K562 (cell line): ENCODE data around the gene TMEM150A. TPM values are rescaled to one million over a fixed set of nuclear protein-coding genes. Genes with fewer than 3 reads are reported as not detected.

ENCODE experiments used
- ATAC-seq: fragments of 200-7000 bp; cut with Tn5 transposase; 3 replicates; pipeline ENCODE4 v1.9.1; 2020; ENCODE audit warnings: moderate library complexity
- BruUV-seq: library from RNA; stranded (reverse); fragments of 400-500 nt; replicated peaks from 2 replicates; lab custom pipeline; 2021; lab: Mats Ljungman, UMichigan
- CTCF ChIA-PET: fragments of 300-600 bp; formaldehyde crosslinking; extraction: SDS; loops from one replicate; lab custom pipeline; 2021; ENCODE audit warnings: low intra/inter-chr PET ratio; lab: Yijun Ruan, JAX
- POLR2A ChIA-PET: fragments of 300-600, 350-650 bp; sonication (Branson Sonifier 250); formaldehyde crosslinking; extraction: SDS; loops from one replicate; lab custom pipeline; 2021; ENCODE audit warnings: antibody characterized with exemption, inconsistent platforms; lab: Yijun Ruan, JAX
- DNase-seq, 4 experiments: peaks; one replicate each; pipeline versions ENCODE4 v3.0.0 to v3.0.0-alpha.2; 2011 to 2018; ENCODE audit warnings: low spot score in 3 of 4, mixed read lengths in 3 of 4; ENCODE audit errors: extremely low read depth in 1 of 4
- FAIRE-seq: peaks from 2 replicates; lab custom pipeline; 2011; peaks lifted over from hg19 to GRCh38; lab: Jason Lieb, UNC
- H2AFZ ChIP-seq: 2 replicates; pipeline ENCODE4 v1.6.0; 2011; ENCODE audit warnings: low read depth, low read length, control low read depth, inconsistent platforms
- H3K27ac ChIP-seq: fragments of 200-600 bp; 3 replicates; pipeline ENCODE4 v1.8.0; 2011; ENCODE audit warnings: low read depth, mild to moderate bottlenecking, control low read depth, inconsistent platforms, low read length, moderate library complexity, mixed read lengths; ENCODE audit errors: extremely low read depth
- H3K27me3 ChIP-seq, 2 experiments: fragments of 300-600 bp in 1 of 2; 2 replicates in 1 of 2; 3 replicates in 1 of 2; pipeline versions ENCODE4 v1.6.0 to v1.8.0; 2011; ENCODE audit warnings: inconsistent platforms in 2 of 2, low read length in 2 of 2, mild to moderate bottlenecking in 1 of 2, mixed read lengths in 1 of 2, moderate library complexity in 1 of 2; ENCODE audit not compliant: control insufficient read depth in 2 of 2, insufficient read depth in 2 of 2
- H3K36me3 ChIP-seq: fragments of 300-600 bp; 3 replicates; pipeline ENCODE4 v1.8.0; 2011; ENCODE audit warnings: mild to moderate bottlenecking, low read length, inconsistent platforms; ENCODE audit not compliant: control insufficient read depth, insufficient read depth
- H3K4me1 ChIP-seq, 2 experiments: fragments of 200-600 bp in 1 of 2; replicated peaks in 1 of 2; 2 replicates in 1 of 2; 3 replicates in 1 of 2; pipeline versions ENCODE4 v1.5.1 to v1.8.0; 2011; ENCODE audit warnings: inconsistent platforms in 2 of 2, low read length in 2 of 2, mild to moderate bottlenecking in 1 of 2, mixed read lengths in 1 of 2, moderate library complexity in 1 of 2; ENCODE audit not compliant: control insufficient read depth in 2 of 2, insufficient read depth in 2 of 2
- H3K4me2 ChIP-seq: 2 replicates; pipeline ENCODE4 v1.6.1; 2011; ENCODE audit warnings: low read length, control low read depth, inconsistent platforms, mixed read lengths; ENCODE audit not compliant: insufficient read depth
- H3K4me3 ChIP-seq: fragments of 200-600 bp; sonication (generic), shearing (Covaris generic); 2 replicates; pipeline ENCODE4 v1.5.1; 2016; ENCODE audit warnings: control low read depth, inconsistent platforms
- H3K79me2 ChIP-seq: fragments of 200-600 bp; 3 replicates; pipeline ENCODE4 v1.8.0; 2011; ENCODE audit warnings: low read length, inconsistent platforms; ENCODE audit not compliant: control insufficient read depth, insufficient read depth
- H3K9ac ChIP-seq, 2 experiments: 2 replicates each; pipeline versions ENCODE4 v1.6.0 to v1.6.1; 2011; ENCODE audit warnings: low read depth in 2 of 2, low read length in 2 of 2, control low read depth in 1 of 2, inconsistent platforms in 1 of 2, mild to moderate bottlenecking in 1 of 2, mixed read lengths in 1 of 2; ENCODE audit not compliant: insufficient read depth in 1 of 2
- H3K9me1 ChIP-seq: one replicate; pipeline ENCODE4 v1.6.0; 2011; ENCODE audit warnings: inconsistent platforms, mild to moderate bottlenecking, low read length, moderate library complexity; ENCODE audit not compliant: control insufficient read depth, insufficient read depth
- H3K9me3 ChIP-seq: replicated peaks from 2 replicates; pipeline ENCODE4 v1.5.1; 2011; ENCODE audit warnings: low read depth, low read length, inconsistent platforms; ENCODE audit not compliant: control insufficient read depth, insufficient read depth
- H4K20me1 ChIP-seq: replicated peaks from 2 replicates; pipeline ENCODE4 v1.6.1; 2011; ENCODE audit warnings: low read length, inconsistent platforms, mixed read lengths; ENCODE audit not compliant: control insufficient read depth, insufficient read depth
- KDM5B ChIP-seq: fragments of 200-600 bp; sonication (generic); IDR thresholded peaks from 2 replicates; pipeline ENCODE4 v1.6.1; 2012; ENCODE audit warnings: low read depth, mild to moderate bottlenecking, moderate library complexity, low read length, control low read depth, inconsistent platforms; ENCODE audit not compliant: insufficient replicate concordance
- NFIC ChIP-seq: fragments of 450-650 bp; IDR thresholded peaks from 2 replicates; pipeline ENCODE4 v1.6.1; 2017; ENCODE audit warnings: mild to moderate bottlenecking, inconsistent platforms
- POLR2G ChIP-seq: fragments of 200-400 bp; formaldehyde crosslinking; IDR thresholded peaks from 2 replicates; pipeline ENCODE4 v1.6.1; 2017; ENCODE audit warnings: low read depth, mild to moderate bottlenecking, antibody characterized with exemption, low read length, moderate library complexity
- WGBS: fragments of 100-300 bp; shearing (Covaris generic); methylation state at CpG from one replicate; pipeline ENCODE4 v1.1.6; 2016; ENCODE audit warnings: low coverage, mixed read lengths; ENCODE audit not compliant: insufficient coverage; ENCODE audit errors: missing lambda C conversion rate; 5-methylcytosine and 5-hydroxymethylcytosine counted together
- in situ Hi-C: fragments of 300-500 bp; cut with MboI; formaldehyde crosslinking; loops from 4 replicates; pipeline ENCODE4 v1.15.0; 2018; ENCODE audit warnings: inconsistent platforms, mixed read lengths
- intact Hi-C: fragments of 100-400 bp; cut with micrococcal nuclease; formaldehyde crosslinking; loops from 2 replicates; pipeline ENCODE4 v1.14.2; 2022
- polyA plus RNA-seq, 8 experiments: library from polyadenylated mRNA; depleted of rRNA in 4 of 8; stranded (reverse) in 5 of 8; unstranded in 3 of 8; fragments of >200 nt; fragmentation: Nextera tagmentation in 2 of 8; fragmentation: Illumina TruSeq in 1 of 8; extraction: Ambion mirVana in 2 of 8; extraction: Trizol in 1 of 8; gene quantifications; 2 replicates each; pipeline versions ENCODE4 v1.2.1 to v1.2.3, GENCODE V29; 2011 to 2014; ENCODE audit warnings: inconsistent platforms in 1 of 8, missing spikeins in 1 of 8
- total RNA-seq, 7 experiments: library from RNA; depleted of rRNA in 6 of 7; stranded (reverse); fragments of >200 nt in 6 of 7; fragmentation: Illumina TruSeq in 2 of 7; extraction: Trizol in 2 of 7; gene quantifications; 2 replicates each; pipeline versions ENCODE4 v1.2.1 to v1.2.3, GENCODE V29; 2011 to 2021; ENCODE audit warnings: low replicate concordance in 1 of 7
- TF ChIP-seq, protein P1 (sequence below): fragments of 250-450 bp; sonication (Bioruptor Pico); IDR thresholded peaks from 2 replicates; pipeline ENCODE4 v1.9.0; 2021; ENCODE audit warnings: mild to moderate bottlenecking, inconsistent platforms

Gene TMEM150A
- total and polyA plus RNA-seq, 9 of the 15 experiments (the other 6 are each of a cell fraction or from before 2014, with no cell fraction given): 3.9 to 17.1 (median 8.4) TPM

DNA sequence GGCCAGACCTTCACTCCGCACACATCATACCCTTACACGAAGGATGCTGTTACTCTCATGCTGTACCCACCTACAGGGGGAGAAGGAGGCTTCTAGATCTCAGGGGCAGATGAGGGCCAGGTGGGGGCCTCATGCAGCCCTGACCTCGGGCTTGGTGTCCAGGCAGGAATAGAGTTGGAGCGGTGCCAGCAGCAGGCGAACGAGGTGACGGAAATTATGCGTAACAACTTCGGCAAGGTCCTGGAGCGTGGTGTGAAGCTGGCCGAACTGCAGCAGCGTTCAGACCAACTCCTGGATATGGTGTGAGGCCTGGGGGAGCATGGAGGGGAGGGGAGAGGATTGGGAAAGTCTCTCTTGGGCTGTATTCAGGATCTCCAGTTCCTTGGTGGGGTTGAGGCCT is 10.9 kb downstream of the TMEM150A start:
- H4K20me1 ChIP-seq: no peaks in the 10 kb centered on the region
- H3K79me2 ChIP-seq: peaks cover 20% of the 10 kb centered on the region
- BruUV-seq: no TSS peak
- WGBS: 74% methylated on average over 12 of the region's 12 CpGs
- ATAC-seq (no peak), FAIRE-seq (no peak), DNase-seq (no peak)
- H3K4me3 ChIP-seq: no peak overlapping the region
- in situ Hi-C loops: no loop called here
- no peak overlapping the region for H3K4me2 ChIP-seq
- no peak overlapping the region for H2AFZ ChIP-seq
- peaks cover 4% of the 10 kb centered on the region for H3K9me1 ChIP-seq
- intact Hi-C loops: no loop called here
- H3K27ac ChIP-seq: no peak overlapping the region
- ChIA-PET CTCF (no interaction called here), POLR2A (interaction anchor here (1.0 to 2.7 kb wide), 3 partner anchors 9 to 17 kb away, joined by 3 to 25 read pairs (median 3); partner anchors contain the start of genes TMEM150A and VAMP8)
- no peaks in the 10 kb centered on the region for H3K9me3 ChIP-seq
- peaks cover 2% of the 10 kb centered on the region; the same call in 1 of the 3 replicates for H3K36me3 ChIP-seq
- H3K27me3 ChIP-seq: no peaks in the 10 kb centered on the region
- peak overlapping the region in 1 of 2 experiments; percentile 24; a peak in 1 of 4 replicates for H3K9ac ChIP-seq
- H3K4me1 ChIP-seq: peaks cover 27 to 35% of the 10 kb centered on the region in 2 experiments
- TF ChIP-seq, protein P1, sequence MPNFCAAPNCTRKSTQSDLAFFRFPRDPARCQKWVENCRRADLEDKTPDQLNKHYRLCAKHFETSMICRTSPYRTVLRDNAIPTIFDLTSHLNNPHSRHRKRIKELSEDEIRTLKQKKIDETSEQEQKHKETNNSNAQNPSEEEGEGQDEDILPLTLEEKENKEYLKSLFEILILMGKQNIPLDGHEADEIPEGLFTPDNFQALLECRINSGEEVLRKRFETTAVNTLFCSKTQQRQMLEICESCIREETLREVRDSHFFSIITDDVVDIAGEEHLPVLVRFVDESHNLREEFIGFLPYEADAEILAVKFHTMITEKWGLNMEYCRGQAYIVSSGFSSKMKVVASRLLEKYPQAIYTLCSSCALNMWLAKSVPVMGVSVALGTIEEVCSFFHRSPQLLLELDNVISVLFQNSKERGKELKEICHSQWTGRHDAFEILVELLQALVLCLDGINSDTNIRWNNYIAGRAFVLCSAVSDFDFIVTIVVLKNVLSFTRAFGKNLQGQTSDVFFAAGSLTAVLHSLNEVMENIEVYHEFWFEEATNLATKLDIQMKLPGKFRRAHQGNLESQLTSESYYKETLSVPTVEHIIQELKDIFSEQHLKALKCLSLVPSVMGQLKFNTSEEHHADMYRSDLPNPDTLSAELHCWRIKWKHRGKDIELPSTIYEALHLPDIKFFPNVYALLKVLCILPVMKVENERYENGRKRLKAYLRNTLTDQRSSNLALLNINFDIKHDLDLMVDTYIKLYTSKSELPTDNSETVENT (CRISPR knock-in tag): no peak
- peak; percentile 89 for TF ChIP-seq NFIC
- peak; percentile 30 for TF ChIP-seq KDM5B
- 0 out of 2 replicates have a peak, but pooled peaks have one; percentile 26 for TF ChIP-seq POLR2G
